Central memory CD8-positive, alpha-beta T cell (primary cell): Measurements from ENCODE around the gene RXFP2.

ENCODE experiments used
- ATAC-seq: fragments of 150-1000 bp; cut with Tn5 transposase; replicated peaks from 2 replicates; pipeline ENCODE4 v1.10.0; 2022; ENCODE audit warnings: mild to moderate bottlenecking, moderate FRiP score, moderate number of reproducible peaks; ENCODE audit not compliant: poor library complexity, severe bottlenecking; ENCODE audit errors: extremely low read depth
- DNase-seq, 2 donors: peaks; one replicate each; pipeline ENCODE4 v3.0.0; 2021; ENCODE audit warnings: low spot score in 2 of 2
- H3K27ac Mint-ChIP-seq: one replicate; pipeline ENCODE4 v1.8.0; 2022; ENCODE audit warnings: low read depth, mild to moderate bottlenecking, moderate library complexity, mixed read lengths
- H3K27me3 Mint-ChIP-seq: one replicate; pipeline ENCODE4 v1.8.0; 2022; ENCODE audit warnings: mixed read lengths
- H3K36me3 Mint-ChIP-seq: one replicate; pipeline ENCODE4 v1.8.0; 2022; ENCODE audit warnings: mild to moderate bottlenecking, moderate library complexity, mixed read lengths; ENCODE audit not compliant: insufficient read depth
- H3K4me1 Mint-ChIP-seq: one replicate; pipeline ENCODE4 v1.8.0; 2022; ENCODE audit warnings: mixed read lengths
- H3K4me3 Mint-ChIP-seq: one replicate; pipeline ENCODE4 v1.8.0; 2022; ENCODE audit warnings: mild to moderate bottlenecking, moderate library complexity, mixed read lengths
- H3K9me3 Mint-ChIP-seq: one replicate; pipeline ENCODE4 v1.8.0; 2022; ENCODE audit warnings: mixed read lengths

The RXFP2 gene

GRCh38 chr13:31805841-31806240, 66.5 kb downstream of the RXFP2 start:
- H3K4me3 Mint-ChIP-seq: no peak overlapping the region
- H3K36me3 Mint-ChIP-seq: no peaks in the 10 kb centered on the region
- DNase-seq (no peak), ATAC-seq (no peak)
- H3K9me3 Mint-ChIP-seq: peaks cover 9% of the 10 kb centered on the region
- H3K27ac Mint-ChIP-seq: no peak overlapping the region
- no peaks in the 10 kb centered on the region for H3K27me3 Mint-ChIP-seq
- H3K4me1 Mint-ChIP-seq: peaks cover 8% of the 10 kb centered on the region

- Mint-ChIP-seq H3K9me3 (peaks cover 15% of the 10 kb centered on the region), H3K36me3 (no peaks in the 10 kb centered on the region), H3K27ac (peak overlapping the region; percentile 71), H3K4me1 (peaks cover 8% of the 10 kb centered on the region), H3K27me3 (no peaks in the 10 kb centered on the region), H3K4me3 (no peak overlapping the region)
- ATAC-seq (peak; percentile 75), DNase-seq (peak; percentile 14 to 25)
Observed at GRCh38 chr13:31807090-31807541, 67.8 kb downstream of the RXFP2 start.

DNA sequence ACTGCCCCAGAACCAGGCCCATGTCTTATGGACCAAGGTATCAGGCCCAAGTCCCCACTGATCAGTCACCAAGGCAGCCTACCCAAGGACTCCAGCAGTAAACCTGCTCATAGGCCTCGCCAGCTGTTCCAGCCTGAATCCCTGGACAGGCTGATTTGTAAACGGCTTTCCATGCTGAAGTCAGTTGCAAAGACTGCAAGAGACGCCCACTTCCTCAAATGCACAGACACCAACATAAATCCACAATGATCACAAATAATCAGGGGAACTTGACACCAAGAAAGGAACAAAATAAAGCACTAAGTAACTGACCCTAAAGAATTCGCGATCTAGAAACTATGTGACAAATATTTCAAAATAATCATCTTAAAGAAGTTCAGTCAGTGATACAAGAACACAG, 75.2 kb downstream of the RXFP2 start:
- H3K9me3 Mint-ChIP-seq: peaks cover 26% of the 10 kb centered on the region
- peaks cover 2% of the 10 kb centered on the region for H3K36me3 Mint-ChIP-seq
- H3K27me3 Mint-ChIP-seq: no peaks in the 10 kb centered on the region
- ATAC-seq: no peak
- H3K4me3 Mint-ChIP-seq: no peak overlapping the region
- no peak for DNase-seq
- H3K4me1 Mint-ChIP-seq: no peaks in the 10 kb centered on the region
- H3K27ac Mint-ChIP-seq: no peak overlapping the region

- peaks cover 2% of the 10 kb centered on the region for H3K36me3 Mint-ChIP-seq
- no peak overlapping the region for H3K27ac Mint-ChIP-seq
- H3K27me3 Mint-ChIP-seq: no peaks in the 10 kb centered on the region
- H3K4me1 Mint-ChIP-seq: no peaks in the 10 kb centered on the region
- DNase-seq: no peak
- H3K4me3 Mint-ChIP-seq: no peak overlapping the region
- no peak for ATAC-seq
- H3K9me3 Mint-ChIP-seq: peaks cover 19% of the 10 kb centered on the region
Observed at GRCh38 chr13:31815361-31816144, 76.2 kb downstream of the RXFP2 start.

DNA sequence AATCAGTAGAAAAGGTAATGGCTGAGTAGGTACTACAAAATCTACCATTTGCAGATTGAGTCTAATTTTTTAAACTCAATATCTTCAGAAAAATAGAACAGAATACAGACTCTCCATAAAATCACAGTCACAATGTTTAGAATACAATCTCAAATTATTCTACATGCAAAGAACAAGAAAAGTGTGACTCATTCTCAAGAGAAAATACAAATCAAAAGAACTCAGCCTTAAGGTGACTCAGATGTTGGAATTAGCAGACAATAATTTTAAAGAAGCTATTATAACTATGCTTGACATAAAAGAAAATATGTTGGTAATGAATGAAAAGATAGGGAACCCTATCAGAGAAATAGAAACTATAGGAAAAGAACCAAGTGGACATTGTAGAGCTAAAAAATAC, 78.9 kb downstream of the RXFP2 start:
- Mint-ChIP-seq H3K4me3 (no peak overlapping the region), H3K27ac (no peak overlapping the region), H3K27me3 (no peaks in the 10 kb centered on the region), H3K4me1 (no peaks in the 10 kb centered on the region), H3K36me3 (peaks cover 2% of the 10 kb centered on the region), H3K9me3 (peaks cover 13% of the 10 kb centered on the region)
- ATAC-seq (no peak), DNase-seq (no peak)

DNA sequence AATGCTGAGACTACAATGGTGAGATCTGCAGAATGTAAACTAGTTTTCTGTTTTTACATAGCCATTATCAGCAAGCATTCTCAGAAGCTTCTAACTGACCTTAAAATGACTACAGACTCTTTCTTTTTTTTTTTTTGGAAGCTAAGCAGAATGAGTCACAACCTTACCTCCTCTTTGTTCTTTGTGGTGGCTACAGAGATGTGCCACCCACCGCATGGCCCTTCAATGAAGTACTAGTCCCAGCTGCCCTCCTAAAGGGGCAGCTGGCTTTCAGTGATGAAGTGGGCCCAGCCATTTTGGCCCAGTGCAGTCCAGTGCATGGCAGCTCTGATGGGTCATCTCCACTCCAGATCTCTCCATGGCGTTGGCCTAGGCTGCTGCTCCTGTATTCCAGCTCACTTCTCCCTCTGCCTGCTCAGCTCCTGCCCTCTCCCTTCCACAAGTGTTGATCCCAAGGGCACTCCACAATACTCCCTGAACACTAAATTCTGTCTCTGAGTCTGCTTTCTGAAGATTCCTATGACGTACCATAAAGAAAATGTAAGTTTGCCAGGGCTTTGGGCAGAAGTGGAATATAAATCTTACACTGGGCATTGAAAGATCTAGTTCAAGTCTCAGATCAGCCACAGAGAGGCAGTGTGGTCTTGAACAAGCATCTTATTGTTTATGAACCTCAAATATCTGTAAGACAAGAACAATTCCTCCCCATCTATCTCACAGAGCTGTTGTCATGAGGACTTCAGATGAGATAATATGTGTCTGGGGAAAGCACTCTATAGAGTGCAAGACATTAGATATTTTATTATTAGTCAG, 85.6 kb downstream of the RXFP2 start:
- Mint-ChIP-seq H3K27ac (no peak overlapping the region), H3K4me3 (no peak overlapping the region), H3K4me1 (no peaks in the 10 kb centered on the region), H3K27me3 (peaks cover 14% of the 10 kb centered on the region), H3K9me3 (peaks cover 4% of the 10 kb centered on the region), H3K36me3 (no peaks in the 10 kb centered on the region)
- no peak for ATAC-seq
- DNase-seq: no peak

- Mint-ChIP-seq H3K4me1 (no peaks in the 10 kb centered on the region), H3K36me3 (no peaks in the 10 kb centered on the region)
- no peak for ATAC-seq
Observed at GRCh38 chr13:31826521-31826920, 87.2 kb downstream of the RXFP2 start.

DNA sequence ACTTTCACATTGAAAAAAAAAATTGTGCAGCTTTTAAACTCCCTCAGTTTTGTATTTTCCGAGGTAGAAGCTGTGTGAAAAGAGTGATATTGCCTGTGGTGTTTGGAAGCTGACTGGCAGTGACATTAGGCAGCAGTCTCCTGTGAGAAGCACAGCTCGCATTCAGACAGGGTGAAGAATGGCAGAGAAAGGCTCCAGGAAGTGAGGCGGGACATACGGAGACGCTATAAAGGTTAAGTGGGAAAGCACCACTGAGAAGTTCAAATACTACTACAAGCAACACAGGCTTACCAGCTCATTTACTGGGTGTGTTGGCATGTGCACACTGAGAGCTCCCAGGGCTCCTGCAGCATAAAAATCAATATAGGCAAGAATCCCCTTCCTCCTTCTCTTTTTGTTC, 88.4 kb downstream of the RXFP2 start:
- no peak overlapping the region for H3K27ac Mint-ChIP-seq
- H3K27me3 Mint-ChIP-seq: peaks cover 14% of the 10 kb centered on the region
- H3K36me3 Mint-ChIP-seq: no peaks in the 10 kb centered on the region
- ATAC-seq: no peak
- H3K4me3 Mint-ChIP-seq: no peak overlapping the region
- H3K9me3 Mint-ChIP-seq: peaks cover 4% of the 10 kb centered on the region
- no peak for DNase-seq
- no peaks in the 10 kb centered on the region for H3K4me1 Mint-ChIP-seq

More at GRCh38 chr13:31826521-31826920, 87.2 kb downstream of the RXFP2 start:
- DNase-seq: no peak
- Mint-ChIP-seq H3K27ac (no peak overlapping the region), H3K9me3 (peaks cover 4% of the 10 kb centered on the region), H3K4me3 (no peak overlapping the region), H3K27me3 (peaks cover 14% of the 10 kb centered on the region)

- ATAC-seq: no peak
- no peaks in the 10 kb centered on the region for H3K4me1 Mint-ChIP-seq
- no peaks in the 10 kb centered on the region for H3K27me3 Mint-ChIP-seq
- DNase-seq: no peak
- no peak overlapping the region for H3K27ac Mint-ChIP-seq
- H3K4me3 Mint-ChIP-seq: no peak overlapping the region
- H3K36me3 Mint-ChIP-seq: peaks cover 2% of the 10 kb centered on the region
- no peaks in the 10 kb centered on the region for H3K9me3 Mint-ChIP-seq
Observed at GRCh38 chr13:31835932-31836331, 96.6 kb downstream of the RXFP2 start.

- no peak for DNase-seq
- H3K27me3 Mint-ChIP-seq: peaks cover 41% of the 10 kb centered on the region
- H3K4me3 Mint-ChIP-seq: no peak overlapping the region
- ATAC-seq: no peak
- no peaks in the 10 kb centered on the region for H3K4me1 Mint-ChIP-seq
- H3K27ac Mint-ChIP-seq: no peak overlapping the region
- peaks cover 2% of the 10 kb centered on the region for H3K36me3 Mint-ChIP-seq
- H3K9me3 Mint-ChIP-seq: no peaks in the 10 kb centered on the region
Observed at GRCh38 chr13:31843044-31843443, 103.7 kb downstream of the RXFP2 start.

GRCh38 chr13:31846182-31846938, 107.0 kb downstream of the RXFP2 start:
- Mint-ChIP-seq H3K36me3 (peaks cover 2% of the 10 kb centered on the region), H3K9me3 (no peaks in the 10 kb centered on the region), H3K4me1 (no peaks in the 10 kb centered on the region), H3K27me3 (peaks cover 65% of the 10 kb centered on the region), H3K27ac (no peak overlapping the region), H3K4me3 (peak overlapping the region; percentile 72)
- peak; percentile 12 to 47 for DNase-seq
- ATAC-seq: peak; percentile 61

DNA sequence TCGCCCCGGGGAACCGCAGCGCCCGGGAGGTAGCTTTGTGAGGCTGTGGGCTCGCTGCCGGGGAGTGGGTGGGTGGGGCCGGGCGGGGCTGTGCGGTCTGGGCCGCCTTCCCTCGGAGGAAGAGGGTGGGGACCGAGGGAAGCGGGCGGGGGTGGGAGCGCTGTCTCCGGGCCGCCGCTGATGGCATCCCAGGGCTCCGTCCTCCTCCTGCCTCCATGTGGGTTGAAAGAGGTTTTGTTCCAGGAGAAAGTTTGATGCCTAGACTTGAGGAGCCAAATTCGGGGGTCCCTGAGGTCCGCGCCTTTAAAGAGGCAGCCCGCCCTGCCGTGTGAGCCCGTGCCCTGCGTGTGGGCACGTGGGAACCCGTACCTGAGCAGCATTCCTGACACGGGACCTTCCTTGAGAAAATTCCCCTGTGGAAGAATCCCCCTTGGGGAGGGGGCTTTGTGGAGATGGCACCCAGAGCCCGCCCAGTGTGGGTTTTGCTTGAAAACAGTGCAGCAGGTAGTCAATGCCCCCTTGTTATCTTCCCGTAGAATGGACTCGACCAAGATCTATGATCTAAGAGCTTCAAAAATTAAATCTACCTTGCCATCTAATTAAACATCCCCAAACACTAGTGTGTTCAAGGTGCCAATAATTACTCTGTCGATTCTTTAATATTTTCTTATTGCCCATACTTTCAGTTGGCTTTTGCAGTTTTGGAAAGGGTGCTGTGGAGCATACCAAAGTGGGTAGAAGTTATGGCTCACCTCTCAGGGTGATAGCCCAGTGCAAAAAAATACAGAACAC, 107.8 kb downstream of the RXFP2 start:
- DNase-seq (no peak), ATAC-seq (peak; percentile 30)
- peaks cover 71% of the 10 kb centered on the region for H3K27me3 Mint-ChIP-seq
- no peaks in the 10 kb centered on the region for H3K4me1 Mint-ChIP-seq
- peaks cover 2% of the 10 kb centered on the region for H3K36me3 Mint-ChIP-seq
- H3K27ac Mint-ChIP-seq: no peak overlapping the region
- H3K4me3 Mint-ChIP-seq: peak overlapping the region; percentile 52
- no peaks in the 10 kb centered on the region for H3K9me3 Mint-ChIP-seq
